ENCODE results near the gene PPP2R5E. TPM values are rescaled to one million over a fixed set of nuclear protein-coding genes. Genes with fewer than 3 reads are reported as not detected.

PPP2R5E gene
- total and polyA plus RNA-seq, 2 experiments from 2014 or later: 30.9 to 31.4 TPM

DNA sequence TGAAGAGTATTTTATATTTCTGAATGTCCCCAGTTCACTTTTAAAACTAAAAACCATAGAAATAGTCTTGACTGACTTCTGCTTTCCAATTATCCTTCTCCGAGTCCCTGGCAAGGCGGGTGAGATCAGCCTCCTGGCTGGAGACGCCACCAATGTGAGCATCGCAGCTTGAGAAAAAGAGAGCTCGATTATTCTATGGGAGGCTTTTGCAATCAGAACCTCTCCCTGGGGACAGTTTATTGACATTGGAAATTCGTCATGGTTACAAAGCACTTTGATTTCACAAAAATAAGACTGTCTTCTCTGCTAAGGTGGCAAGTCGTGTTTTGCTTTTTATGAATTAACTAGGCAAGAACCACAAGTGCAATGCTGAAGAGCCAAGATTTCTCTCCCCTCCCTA is 200.8 kb downstream of the PPP2R5E start:
- Histone ChIP-seq H3K4me3 (no peak overlapping the region), H3K27me3 (no peaks in the 10 kb centered on the region), H4K20me1 (ENCODE audit: insufficient read depth, poor library complexity, severe bottlenecking) (no peaks in the 10 kb centered on the region), H3K4me2 (no peak overlapping the region), H3K4me1 (ENCODE audit: insufficient read depth) (no peaks in the 10 kb centered on the region), H3K27ac (no peak overlapping the region), H3K9me2 (replicated peaks; ENCODE audit: insufficient read depth) (no peaks in the 10 kb centered on the region), H3K79me2 (no peaks in the 10 kb centered on the region), H2AFZ (no peak overlapping the region), H3K36me3 (replicated peaks; ENCODE audit: insufficient read depth, low read depth) (no peaks in the 10 kb centered on the region), H3K9me3 (ENCODE audit: low read depth) (no peaks in the 10 kb centered on the region)
- no peak for DNase-seq (ENCODE audit: low spot score)
- no peak for TF ChIP-seq EZH2phosphoT487 (IDR thresholded peaks at IDR 0.05; ENCODE audit: low read depth, severe bottlenecking, unreplicated experiment)
- no peak for TF ChIP-seq EZH2 (IDR thresholded peaks at IDR 0.05; ENCODE audit: borderline replicate concordance)
- TF ChIP-seq, protein P1, sequence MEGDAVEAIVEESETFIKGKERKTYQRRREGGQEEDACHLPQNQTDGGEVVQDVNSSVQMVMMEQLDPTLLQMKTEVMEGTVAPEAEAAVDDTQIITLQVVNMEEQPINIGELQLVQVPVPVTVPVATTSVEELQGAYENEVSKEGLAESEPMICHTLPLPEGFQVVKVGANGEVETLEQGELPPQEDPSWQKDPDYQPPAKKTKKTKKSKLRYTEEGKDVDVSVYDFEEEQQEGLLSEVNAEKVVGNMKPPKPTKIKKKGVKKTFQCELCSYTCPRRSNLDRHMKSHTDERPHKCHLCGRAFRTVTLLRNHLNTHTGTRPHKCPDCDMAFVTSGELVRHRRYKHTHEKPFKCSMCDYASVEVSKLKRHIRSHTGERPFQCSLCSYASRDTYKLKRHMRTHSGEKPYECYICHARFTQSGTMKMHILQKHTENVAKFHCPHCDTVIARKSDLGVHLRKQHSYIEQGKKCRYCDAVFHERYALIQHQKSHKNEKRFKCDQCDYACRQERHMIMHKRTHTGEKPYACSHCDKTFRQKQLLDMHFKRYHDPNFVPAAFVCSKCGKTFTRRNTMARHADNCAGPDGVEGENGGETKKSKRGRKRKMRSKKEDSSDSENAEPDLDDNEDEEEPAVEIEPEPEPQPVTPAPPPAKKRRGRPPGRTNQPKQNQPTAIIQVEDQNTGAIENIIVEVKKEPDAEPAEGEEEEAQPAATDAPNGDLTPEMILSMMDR (IDR thresholded peaks at IDR 0.05; ENCODE audit: poor library complexity): no peak
- WGBS (ENCODE audit: low lambda C conversion rate, missing lambda C conversion rate): 64% methylated on average over 7 of the region's 7 CpGs

DNA sequence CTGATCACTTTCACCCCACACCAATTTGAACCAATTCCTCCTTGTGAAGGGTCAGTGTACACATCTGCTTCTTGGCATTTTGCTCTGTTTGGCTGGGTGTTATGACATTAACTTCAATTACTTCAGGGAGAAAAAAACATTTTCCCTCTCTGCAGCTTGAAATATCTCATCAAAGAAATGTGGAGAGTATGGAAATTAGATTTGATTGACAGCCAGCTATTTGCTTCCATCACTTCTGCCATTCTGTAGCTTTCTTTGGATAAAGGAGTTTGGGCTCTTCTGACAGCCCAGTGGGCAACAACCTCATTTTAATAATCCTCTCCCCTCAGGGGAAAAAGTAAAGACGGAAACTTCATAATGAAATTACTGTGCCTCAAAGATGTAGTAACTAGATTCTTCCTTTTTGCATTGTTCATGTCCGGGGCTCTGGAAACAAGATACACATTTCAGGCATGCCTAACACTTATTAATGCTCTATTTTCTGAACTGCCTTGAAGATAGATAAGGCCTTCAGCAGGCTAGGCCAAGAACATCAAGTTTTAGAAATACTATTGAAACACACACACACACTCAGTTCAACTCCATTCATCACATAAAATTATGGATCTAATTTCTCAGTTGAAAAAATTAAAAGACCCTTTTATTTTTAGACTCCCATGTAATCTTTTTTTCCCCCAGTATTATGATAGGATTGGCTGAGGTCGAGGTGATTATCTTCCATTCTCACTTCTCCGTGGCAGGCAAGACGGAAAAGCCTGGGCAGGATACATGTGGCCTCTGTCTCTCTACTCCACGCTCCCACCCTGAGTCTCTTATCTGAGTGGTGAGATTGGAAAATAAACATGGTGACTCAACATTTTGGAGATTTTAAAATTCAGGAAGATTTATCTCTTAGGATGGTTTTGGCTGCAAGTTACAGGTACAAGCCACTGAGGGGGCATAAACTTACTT is 214.1 kb downstream of the PPP2R5E start:
- Histone ChIP-seq H4K20me1 (ENCODE audit: insufficient read depth, poor library complexity, severe bottlenecking) (no peaks in the 10 kb centered on the region), H3K4me3 (no peak overlapping the region), H3K79me2 (no peaks in the 10 kb centered on the region), H3K9me3 (ENCODE audit: low read depth) (no peaks in the 10 kb centered on the region), H3K27me3 (no peaks in the 10 kb centered on the region), H2AFZ (no peak overlapping the region), H3K4me1 (ENCODE audit: insufficient read depth) (no peaks in the 10 kb centered on the region), H3K27ac (no peak overlapping the region), H3K9me2 (replicated peaks; ENCODE audit: insufficient read depth) (no peaks in the 10 kb centered on the region), H3K36me3 (replicated peaks; ENCODE audit: insufficient read depth, low read depth) (no peaks in the 10 kb centered on the region), H3K4me2 (no peak overlapping the region)
- WGBS (ENCODE audit: low lambda C conversion rate, missing lambda C conversion rate): 66% methylated on average over 6 of the region's 6 CpGs
- TF ChIP-seq EZH2phosphoT487 (IDR thresholded peaks at IDR 0.05; ENCODE audit: low read depth, severe bottlenecking, unreplicated experiment): no peak
- no peak for TF ChIP-seq EZH2 (IDR thresholded peaks at IDR 0.05; ENCODE audit: borderline replicate concordance)
- TF ChIP-seq, protein P1 (IDR thresholded peaks at IDR 0.05; ENCODE audit: poor library complexity): no peak
- no peak for DNase-seq (ENCODE audit: low spot score)

DNA sequence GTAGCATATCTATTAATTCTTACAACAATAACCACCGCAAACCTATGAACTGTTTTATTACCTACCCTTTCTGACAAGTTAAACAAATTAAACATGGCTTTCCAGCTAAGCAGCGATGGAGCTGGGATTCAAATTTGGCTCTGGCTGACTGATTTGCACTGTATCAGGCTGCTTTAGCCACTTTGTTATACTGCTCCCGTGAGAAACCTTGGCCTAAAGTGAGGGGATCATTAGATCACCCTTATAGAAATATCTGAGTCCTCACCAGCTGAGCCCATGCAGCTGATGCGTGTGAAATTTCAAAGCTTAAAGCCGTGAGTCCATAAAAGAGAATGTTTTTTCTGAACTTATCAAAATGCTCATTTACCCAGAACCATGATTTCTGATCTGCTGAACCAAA is 216.3 kb downstream of the PPP2R5E start:
- H3K4me3 ChIP-seq: no peak overlapping the region
- H2AFZ ChIP-seq: no peak overlapping the region
- no peaks in the 10 kb centered on the region for H3K27me3 ChIP-seq
- H3K4me1 ChIP-seq (ENCODE audit: insufficient read depth): no peaks in the 10 kb centered on the region
- no peaks in the 10 kb centered on the region for H3K79me2 ChIP-seq
- TF ChIP-seq, protein P1 (IDR thresholded peaks at IDR 0.05; ENCODE audit: poor library complexity): no peak
- TF ChIP-seq EZH2phosphoT487 (IDR thresholded peaks at IDR 0.05; ENCODE audit: low read depth, severe bottlenecking, unreplicated experiment): no peak
- no peak for TF ChIP-seq EZH2 (IDR thresholded peaks at IDR 0.05; ENCODE audit: borderline replicate concordance)
- WGBS (ENCODE audit: low lambda C conversion rate, missing lambda C conversion rate): 87% methylated on average over 5 of the region's 5 CpGs
- no peaks in the 10 kb centered on the region for H4K20me1 ChIP-seq (ENCODE audit: insufficient read depth, poor library complexity, severe bottlenecking)
- no peak for DNase-seq (ENCODE audit: low spot score)
- no peaks in the 10 kb centered on the region for H3K36me3 ChIP-seq (replicated peaks; ENCODE audit: insufficient read depth, low read depth)
- H3K9me3 ChIP-seq (ENCODE audit: low read depth): no peaks in the 10 kb centered on the region
- no peak overlapping the region for H3K27ac ChIP-seq
- H3K4me2 ChIP-seq: no peak overlapping the region
- no peaks in the 10 kb centered on the region for H3K9me2 ChIP-seq (replicated peaks; ENCODE audit: insufficient read depth)
